ENCODE data around the gene VWF. TPM values are rescaled to one million over a fixed set of nuclear protein-coding genes. Genes with fewer than 3 reads are reported as not detected.

The VWF gene
- total and polyA plus RNA-seq, 2 donors (not counting 3 experiments of a cell fraction or from before 2014, with no cell fraction given): 1,041 to 2,328 TPM

GRCh38 chr12:6053541-6053940 is 70.9 kb downstream of the VWF start:
- ChIA-PET POLR2A (no interaction called here), CTCF (interaction anchor here (1.0 to 2.5 kb wide), 9 partner anchors 11 to 233 kb away, joined by 3 to 14 read pairs (median 5); no protein-coding TSS in a partner anchor)
- no TSS peak for BruUV-seq (replicated peaks)
- H3K9me3 ChIP-seq (replicated peaks; ENCODE audit: control insufficient read depth, insufficient read depth, low read length): no peaks in the 10 kb centered on the region
- FAIRE-seq: peak; percentile 8
- no peak overlapping the region for H2AFZ ChIP-seq (ENCODE audit: low read depth, low read length)
- intact Hi-C loops (cut with micrococcal nuclease) (no loop called here), dilution Hi-C loops (cut with MboI; ENCODE audit: extremely low pct_ligation_motif_present, low sequenced_read_pairs) (no loop called here)
- H4K20me1 ChIP-seq (replicated peaks; ENCODE audit: control insufficient read depth, extremely low read depth, insufficient read depth, low read length): no peaks in the 10 kb centered on the region
- peak overlapping the region; percentile 67 for H3K27ac ChIP-seq (ENCODE audit: insufficient read depth, low read depth, low read length)
- H3K36me3 ChIP-seq (ENCODE audit: control insufficient read depth in 2 of 2, extremely low read depth in 1 of 2, insufficient read depth in 2 of 2, low read length in 2 of 2): peaks cover 57 to 74% of the 10 kb centered on the region in 2 experiments
- peaks cover 38% of the 10 kb centered on the region for H3K4me1 ChIP-seq (ENCODE audit: control insufficient read depth, extremely low read depth, insufficient read depth, low read length)
- peak; percentile 51 for DNase-seq (ENCODE audit: low read depth, low spot score)
- TF ChIP-seq MYC (IDR thresholded peaks at IDR 0.05; ENCODE audit: low read depth, low read length): no peak
- no peak for TF ChIP-seq EZH2 (IDR thresholded peaks at IDR 0.05; ENCODE audit: borderline replicate concordance, low read depth, low read length, severe bottlenecking)
- peak in 1 of 2 donors; percentile 13 for TF ChIP-seq CTCF (IDR thresholded peaks at IDR 0.05; ENCODE audit: extremely low read depth in 1 of 2, insufficient read depth in 1 of 2, low read depth in 1 of 2, low read length in 2 of 2)
- no peak for TF ChIP-seq MAX (IDR thresholded peaks at IDR 0.05; ENCODE audit: insufficient read depth, insufficient read length)
- no peak for TF ChIP-seq POLR2A (IDR thresholded peaks at IDR 0.05; ENCODE audit: low read depth, low read length)
- TF ChIP-seq FOS (IDR thresholded peaks at IDR 0.05; ENCODE audit: borderline replicate concordance, insufficient read depth, low read length): no peak
- TF ChIP-seq JUN (IDR thresholded peaks at IDR 0.05; ENCODE audit: borderline replicate concordance, insufficient read depth, insufficient read length, low read depth): peak; percentile 21
- H3K4me2 ChIP-seq (ENCODE audit: insufficient read depth, low read length): no peak overlapping the region
- peaks cover 2% of the 10 kb centered on the region for H3K79me2 ChIP-seq (ENCODE audit: control insufficient read depth, insufficient read depth, low read length)
- no peak overlapping the region for H3K4me3 ChIP-seq (replicated peaks in 1 of 3; ENCODE audit: insufficient read depth in 1 of 3, low read depth in 1 of 3, low read length in 3 of 3)
- peak overlapping the region; percentile 47 for H3K9ac ChIP-seq (replicated peaks; ENCODE audit: extremely low read depth, insufficient read depth, low read length)
- H3K9me1 ChIP-seq (replicated peaks; ENCODE audit: control insufficient read depth, extremely low read depth, insufficient read depth, low read length): no peaks in the 10 kb centered on the region
- H3K27me3 ChIP-seq (ENCODE audit: control insufficient read depth in 2 of 2, insufficient read depth in 2 of 2, low read length in 2 of 2): no peaks in the 10 kb centered on the region

Measured in endothelial cell of umbilical vein (primary cell).